Measurements from ENCODE around the gene SIRT3.

DNA sequence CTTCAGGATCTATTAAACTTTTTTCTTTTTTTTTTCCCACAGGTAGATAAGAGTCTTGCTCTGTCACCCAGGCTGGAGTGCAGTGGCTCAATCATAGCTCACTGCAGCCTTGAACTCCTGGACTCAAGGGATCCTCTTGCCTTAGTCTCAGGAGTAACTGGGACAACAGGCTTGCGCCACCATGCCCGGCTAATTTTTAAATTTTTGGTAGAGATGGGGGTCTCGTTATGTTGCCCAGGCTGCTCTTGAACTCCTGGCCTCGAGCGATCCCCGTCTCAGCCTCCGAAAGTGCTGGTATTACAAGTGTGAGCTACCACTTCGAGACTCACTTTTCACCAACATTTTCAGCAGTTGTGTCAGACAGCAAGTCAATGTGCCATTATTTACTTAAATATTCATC lies 962 bp downstream of the SIRT3 start:
- TF ChIP-seq, protein P1, sequence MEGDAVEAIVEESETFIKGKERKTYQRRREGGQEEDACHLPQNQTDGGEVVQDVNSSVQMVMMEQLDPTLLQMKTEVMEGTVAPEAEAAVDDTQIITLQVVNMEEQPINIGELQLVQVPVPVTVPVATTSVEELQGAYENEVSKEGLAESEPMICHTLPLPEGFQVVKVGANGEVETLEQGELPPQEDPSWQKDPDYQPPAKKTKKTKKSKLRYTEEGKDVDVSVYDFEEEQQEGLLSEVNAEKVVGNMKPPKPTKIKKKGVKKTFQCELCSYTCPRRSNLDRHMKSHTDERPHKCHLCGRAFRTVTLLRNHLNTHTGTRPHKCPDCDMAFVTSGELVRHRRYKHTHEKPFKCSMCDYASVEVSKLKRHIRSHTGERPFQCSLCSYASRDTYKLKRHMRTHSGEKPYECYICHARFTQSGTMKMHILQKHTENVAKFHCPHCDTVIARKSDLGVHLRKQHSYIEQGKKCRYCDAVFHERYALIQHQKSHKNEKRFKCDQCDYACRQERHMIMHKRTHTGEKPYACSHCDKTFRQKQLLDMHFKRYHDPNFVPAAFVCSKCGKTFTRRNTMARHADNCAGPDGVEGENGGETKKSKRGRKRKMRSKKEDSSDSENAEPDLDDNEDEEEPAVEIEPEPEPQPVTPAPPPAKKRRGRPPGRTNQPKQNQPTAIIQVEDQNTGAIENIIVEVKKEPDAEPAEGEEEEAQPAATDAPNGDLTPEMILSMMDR (IDR thresholded peaks at IDR 0.05; ENCODE audit: insufficient read depth, low read length, poor library complexity, severe bottlenecking), result no peak
- no peak for TF ChIP-seq EZH2phosphoT487 (conservative IDR thresholded peaks at IDR 0.05; ENCODE audit: low read length)

All from SU-DHL-6 (cell line).